ENCODE measurements around the gene CADPS2. TPM values are rescaled to one million over a fixed set of nuclear protein-coding genes. Genes with fewer than 3 reads are reported as not detected.

The CADPS2 gene
- total RNA-seq, 2 experiments from 2014 or later = not detected

DNA sequence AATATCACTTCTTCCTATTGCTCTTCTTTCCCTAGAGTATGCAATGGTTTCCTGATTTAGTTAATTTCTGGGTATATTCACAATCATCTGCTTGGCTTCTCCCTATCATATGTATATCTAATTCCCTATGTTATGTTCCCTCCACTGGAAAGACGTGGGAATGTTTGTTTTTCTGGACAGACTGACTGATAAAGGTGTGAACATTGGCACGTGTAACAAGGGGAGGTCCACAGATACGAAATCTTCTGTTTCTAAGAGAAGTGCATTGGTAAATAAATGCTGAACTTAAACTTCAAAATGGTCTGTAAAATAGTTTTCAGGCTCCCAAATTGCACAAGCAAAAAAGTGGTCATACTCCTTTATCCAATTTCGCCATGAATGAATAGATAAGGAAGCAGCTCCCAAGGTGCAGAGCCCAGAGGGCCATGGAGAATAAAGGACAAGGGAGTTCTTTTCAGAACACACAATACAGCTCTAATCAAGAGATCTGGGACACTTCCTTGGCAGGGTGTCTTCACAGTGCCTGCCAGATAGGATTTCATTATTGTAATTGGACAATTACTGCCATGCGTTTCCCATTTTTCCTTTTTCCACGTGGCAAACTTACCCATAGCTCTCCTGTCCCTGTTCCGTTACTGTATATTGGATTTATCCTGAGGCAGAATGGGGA lies 329.3 kb downstream of the CADPS2 start:
- H3K27me3 Mint-ChIP-seq = no peaks in the 10 kb centered on the region
- intact Hi-C loops (cut with micrococcal nuclease) = no loop called here
- ChIA-PET POLR2A (no interaction called here), CTCF (no interaction called here)
- DNase-seq (no peak), ATAC-seq (no peak)
- no peak overlapping the region for H3K27ac Mint-ChIP-seq
- no peaks in the 10 kb centered on the region for H3K36me3 Mint-ChIP-seq (ENCODE audit: low read depth)
- TF ChIP-seq, protein P1, sequence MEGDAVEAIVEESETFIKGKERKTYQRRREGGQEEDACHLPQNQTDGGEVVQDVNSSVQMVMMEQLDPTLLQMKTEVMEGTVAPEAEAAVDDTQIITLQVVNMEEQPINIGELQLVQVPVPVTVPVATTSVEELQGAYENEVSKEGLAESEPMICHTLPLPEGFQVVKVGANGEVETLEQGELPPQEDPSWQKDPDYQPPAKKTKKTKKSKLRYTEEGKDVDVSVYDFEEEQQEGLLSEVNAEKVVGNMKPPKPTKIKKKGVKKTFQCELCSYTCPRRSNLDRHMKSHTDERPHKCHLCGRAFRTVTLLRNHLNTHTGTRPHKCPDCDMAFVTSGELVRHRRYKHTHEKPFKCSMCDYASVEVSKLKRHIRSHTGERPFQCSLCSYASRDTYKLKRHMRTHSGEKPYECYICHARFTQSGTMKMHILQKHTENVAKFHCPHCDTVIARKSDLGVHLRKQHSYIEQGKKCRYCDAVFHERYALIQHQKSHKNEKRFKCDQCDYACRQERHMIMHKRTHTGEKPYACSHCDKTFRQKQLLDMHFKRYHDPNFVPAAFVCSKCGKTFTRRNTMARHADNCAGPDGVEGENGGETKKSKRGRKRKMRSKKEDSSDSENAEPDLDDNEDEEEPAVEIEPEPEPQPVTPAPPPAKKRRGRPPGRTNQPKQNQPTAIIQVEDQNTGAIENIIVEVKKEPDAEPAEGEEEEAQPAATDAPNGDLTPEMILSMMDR (IDR thresholded peaks at IDR 0.05) = no peak
- peaks cover 2% of the 10 kb centered on the region for H3K9me3 Mint-ChIP-seq
- no peaks in the 10 kb centered on the region for H3K4me1 Mint-ChIP-seq (ENCODE audit: low read depth)
- H3K4me3 Mint-ChIP-seq = no peak overlapping the region

DNA sequence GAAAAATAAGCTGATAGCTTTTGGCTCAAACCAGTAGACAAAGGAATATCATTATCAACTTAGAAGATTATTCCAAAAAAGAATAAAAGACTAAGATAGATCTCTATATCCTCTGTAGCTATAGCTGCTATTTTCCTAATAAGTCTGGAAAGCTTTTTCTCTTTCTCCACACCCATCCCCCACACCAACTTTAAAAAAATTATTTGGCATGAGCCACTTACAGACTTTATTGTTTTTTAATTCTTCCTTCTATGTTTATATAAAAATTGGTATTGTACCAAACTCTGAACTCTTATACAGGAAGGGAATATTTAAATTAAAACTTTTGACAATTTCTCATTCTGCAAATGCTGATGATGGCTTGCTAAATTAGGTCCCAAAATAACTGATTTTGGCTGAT lies 330.0 kb downstream of the CADPS2 start:
- Mint-ChIP-seq H3K4me1 (ENCODE audit: low read depth) (no peaks in the 10 kb centered on the region), H3K36me3 (ENCODE audit: low read depth) (no peaks in the 10 kb centered on the region), H3K9me3 (peaks cover 2% of the 10 kb centered on the region), H3K4me3 (no peak overlapping the region), H3K27me3 (no peaks in the 10 kb centered on the region), H3K27ac (no peak overlapping the region)
- POLR2A ChIA-PET = no interaction called here
- TF ChIP-seq, protein P1 (IDR thresholded peaks at IDR 0.05) = no peak
- CTCF ChIA-PET = no interaction called here
- intact Hi-C loops (cut with micrococcal nuclease) = no loop called here
- ATAC-seq (no peak), DNase-seq (no peak)

DNA sequence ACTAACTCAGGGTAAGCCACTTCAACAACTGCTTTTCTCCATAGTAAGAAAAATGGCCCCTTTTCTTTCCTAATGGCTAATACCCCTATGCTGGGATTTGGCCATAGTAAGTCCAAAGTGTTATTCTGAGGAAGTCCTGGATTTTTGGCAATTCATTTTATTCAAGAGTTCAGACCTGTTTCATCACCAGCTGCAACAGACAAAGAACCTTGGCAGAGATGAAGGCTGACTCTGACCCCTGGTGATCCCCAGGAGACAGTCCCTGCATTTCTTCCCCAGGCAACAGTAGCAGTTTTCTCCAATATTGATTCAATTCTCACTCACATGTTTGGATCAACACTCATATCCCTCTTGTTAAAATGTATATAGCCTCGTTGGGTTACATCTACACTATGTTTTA lies 332.5 kb downstream of the CADPS2 start:
- H3K27ac Mint-ChIP-seq = no peak overlapping the region
- no peak for ATAC-seq

DNA sequence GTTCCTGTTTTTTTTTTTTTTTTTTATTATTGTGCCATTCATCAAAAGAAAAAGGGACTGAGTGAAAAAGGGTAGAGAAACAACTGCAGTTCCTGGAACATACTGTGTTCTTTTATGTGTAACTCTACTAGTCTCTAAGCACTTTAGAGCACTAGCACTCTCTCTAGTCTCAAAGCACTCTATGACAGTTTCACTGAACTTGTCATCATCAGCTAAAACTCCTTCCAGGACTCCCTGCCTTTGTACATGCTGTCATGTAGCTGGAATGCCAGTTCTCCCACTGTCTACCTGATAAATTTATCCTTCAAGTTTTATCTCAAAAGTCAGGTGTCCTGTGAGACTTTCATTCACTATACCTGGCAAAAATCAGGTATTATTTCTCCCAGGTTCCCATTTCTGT lies 333.5 kb downstream of the CADPS2 start:
- TF ChIP-seq, protein P1 (IDR thresholded peaks at IDR 0.05) = no peak
- Mint-ChIP-seq H3K9me3 (peaks cover 2% of the 10 kb centered on the region), H3K27me3 (no peaks in the 10 kb centered on the region), H3K36me3 (ENCODE audit: low read depth) (no peaks in the 10 kb centered on the region), H3K4me3 (no peak overlapping the region), H3K4me1 (ENCODE audit: low read depth) (no peaks in the 10 kb centered on the region), H3K27ac (no peak overlapping the region)
- intact Hi-C loops (cut with micrococcal nuclease) = no loop called here
- no peak for DNase-seq
- ATAC-seq = no peak
- POLR2A ChIA-PET = no interaction called here
- CTCF ChIA-PET = no interaction called here

More for the DNA sequence above, 332.5 kb downstream of the CADPS2 start:
- ChIA-PET POLR2A (no interaction called here), CTCF (interaction anchor here (1.3 kb wide), 1 partner anchor 10 kb away, joined by 3 read pairs; no protein-coding TSS in a partner anchor)
- Mint-ChIP-seq H3K4me1 (ENCODE audit: low read depth) (no peaks in the 10 kb centered on the region), H3K4me3 (no peak overlapping the region), H3K27me3 (no peaks in the 10 kb centered on the region), H3K9me3 (peaks cover 2% of the 10 kb centered on the region), H3K36me3 (ENCODE audit: low read depth) (no peaks in the 10 kb centered on the region)
- intact Hi-C loops (cut with micrococcal nuclease) = no loop called here
- DNase-seq = no peak
- TF ChIP-seq, protein P1 (IDR thresholded peaks at IDR 0.05) = no peak

DNA sequence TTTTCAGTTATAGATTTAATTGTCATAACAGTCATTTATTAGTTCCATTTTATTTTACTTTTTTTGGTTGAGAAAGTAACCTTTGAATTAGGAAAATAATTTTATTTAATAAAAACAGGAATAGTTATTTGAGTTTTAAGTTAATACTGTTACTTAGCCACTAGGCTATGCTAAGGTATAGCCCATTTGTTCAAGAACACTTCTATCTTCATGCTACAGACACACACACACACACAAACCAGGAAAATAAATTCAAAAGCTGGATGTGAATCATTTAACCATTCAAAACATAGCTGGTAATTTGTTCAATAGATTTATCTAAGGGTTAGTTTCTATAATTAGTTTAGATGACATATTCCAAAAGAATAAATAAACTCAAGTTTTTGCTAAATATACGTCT lies 335.7 kb downstream of the CADPS2 start:
- ChIA-PET POLR2A (no interaction called here), CTCF (no interaction called here)
- intact Hi-C loops (cut with micrococcal nuclease) = no loop called here
- no peak overlapping the region for H3K4me3 Mint-ChIP-seq
- H3K36me3 Mint-ChIP-seq (ENCODE audit: low read depth) = no peaks in the 10 kb centered on the region
- ATAC-seq = no peak
- DNase-seq = no peak
- no peaks in the 10 kb centered on the region for H3K4me1 Mint-ChIP-seq (ENCODE audit: low read depth)
- H3K27ac Mint-ChIP-seq = no peak overlapping the region
- no peaks in the 10 kb centered on the region for H3K27me3 Mint-ChIP-seq
- TF ChIP-seq, protein P1 (IDR thresholded peaks at IDR 0.05) = no peak
- peaks cover 6% of the 10 kb centered on the region for H3K9me3 Mint-ChIP-seq

All from activated CD8-positive, alpha-beta T cell treated with anti-CD3 and anti-CD28 coated beads for 36 hours (primary cell).